ENCODE results near the gene CFAP74.
A peak's percentile ranks its signal among the peaks of the same experiment; 100 is the strongest.

Gene CFAP74

DNA sequence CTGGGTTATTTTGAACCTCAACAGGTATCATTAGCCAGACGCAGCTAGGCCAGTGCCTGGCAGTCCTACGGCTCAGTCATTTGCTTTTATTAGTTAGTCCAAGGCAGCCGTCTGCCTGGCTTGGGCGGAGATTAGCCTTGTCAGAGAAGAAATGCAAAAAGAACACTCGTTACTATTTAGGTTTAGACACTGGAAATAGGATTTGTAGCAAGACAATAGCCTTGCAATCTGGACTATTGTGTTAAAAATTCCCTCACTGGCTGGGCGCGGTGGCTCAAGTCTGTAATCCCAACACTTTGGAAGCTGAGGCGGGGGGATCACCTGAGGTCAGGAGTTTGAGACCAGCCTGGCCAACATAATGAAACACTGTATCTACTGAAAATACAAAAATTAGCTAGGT, 35.7 kb upstream of the CFAP74 start:
- no peak for DNase-seq

DNA sequence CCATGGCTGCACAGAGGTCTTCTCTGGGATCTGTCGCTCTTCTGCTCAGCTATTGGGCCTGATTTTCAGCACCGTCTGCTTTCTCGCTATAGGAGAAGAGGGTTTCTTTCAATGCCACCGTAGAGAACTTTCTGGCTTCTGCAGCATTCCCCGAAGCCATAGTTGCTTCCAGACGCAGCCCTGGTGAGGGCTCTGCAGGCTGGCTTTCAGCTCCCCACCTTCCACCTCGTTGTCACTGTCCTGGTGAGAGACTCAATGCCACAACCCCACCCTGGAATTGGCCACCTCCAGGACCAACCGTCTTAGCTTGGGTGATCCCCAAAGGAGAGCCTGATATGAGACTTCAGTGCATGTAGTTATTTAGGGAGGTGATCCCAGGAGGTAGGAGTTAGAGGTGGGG, 34.6 kb upstream of the CFAP74 start:
- no peak for DNase-seq

DNA sequence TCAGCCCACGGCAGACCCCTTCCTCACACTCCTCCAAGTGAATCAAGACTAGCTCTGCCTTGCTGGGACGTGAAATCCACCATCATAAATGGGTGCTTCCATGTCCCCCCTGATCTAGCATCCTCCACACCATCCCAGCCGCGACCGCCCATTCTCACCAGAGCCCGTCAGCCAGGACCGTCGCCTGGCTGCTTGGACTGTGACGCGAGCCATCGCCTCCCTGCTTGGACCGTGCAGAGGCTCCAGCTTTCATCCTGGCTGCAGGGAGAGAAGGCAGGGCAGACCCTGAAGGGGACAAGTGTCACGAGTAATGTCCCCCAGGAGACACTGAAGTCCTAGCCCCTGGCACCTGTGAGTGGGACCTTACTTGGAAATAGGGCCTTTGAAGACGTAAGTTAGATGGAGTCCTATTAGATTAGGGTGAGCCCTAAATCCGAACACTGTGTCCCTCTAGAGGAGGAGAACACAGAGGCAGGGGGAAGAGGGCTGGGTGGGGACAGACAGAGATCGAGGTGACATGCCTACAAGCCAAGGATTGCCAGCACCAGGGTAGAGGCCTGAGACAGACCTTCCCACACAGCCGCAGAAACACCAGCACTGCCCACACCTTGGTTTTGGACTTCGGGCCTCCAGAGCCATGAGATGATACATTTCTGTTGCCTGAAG, 33.9 kb upstream of the CFAP74 start:
- no peak for DNase-seq

DNA sequence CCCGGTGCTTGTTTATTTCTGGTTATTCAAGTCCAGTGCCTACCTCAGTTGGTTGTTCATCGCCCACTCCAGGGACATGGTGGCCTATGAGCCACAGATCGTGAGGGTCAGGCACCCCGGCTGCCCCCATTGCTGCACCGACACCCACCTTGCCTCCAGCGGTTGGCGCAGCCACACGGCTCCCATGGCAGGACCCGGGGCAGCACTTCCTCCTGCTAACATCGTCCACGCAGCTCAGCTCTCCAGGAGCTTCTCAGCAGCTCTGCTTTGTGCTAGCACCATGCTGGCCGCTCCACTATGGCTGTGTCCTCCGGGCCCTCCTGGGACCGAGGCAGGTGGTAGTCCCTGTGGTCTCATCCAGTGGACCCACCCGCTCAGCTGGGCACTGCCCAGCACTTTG, 32.7 kb upstream of the CFAP74 start:
- no peak for DNase-seq

DNA sequence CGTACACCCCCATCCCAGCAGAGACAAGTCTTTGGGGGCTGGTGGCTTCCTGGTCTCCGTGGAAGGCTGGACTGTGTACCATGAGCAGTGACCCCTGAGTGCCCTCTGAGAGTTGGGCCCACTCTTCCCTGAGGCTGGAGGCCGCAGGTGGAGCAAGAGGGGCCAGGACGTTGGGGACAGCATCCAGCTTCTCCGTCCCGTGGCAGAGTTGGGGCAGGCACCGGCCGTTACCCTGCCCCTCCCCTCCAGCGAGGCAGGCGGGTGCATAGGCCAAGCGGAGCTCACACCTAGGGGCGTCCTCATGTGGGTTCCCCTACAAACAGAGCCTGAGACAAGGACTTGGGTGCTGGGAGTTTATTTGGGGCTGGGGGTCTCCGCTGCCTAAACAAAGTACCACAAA, 29.6 kb upstream of the CFAP74 start:
- DNase-seq: no peak

DNA sequence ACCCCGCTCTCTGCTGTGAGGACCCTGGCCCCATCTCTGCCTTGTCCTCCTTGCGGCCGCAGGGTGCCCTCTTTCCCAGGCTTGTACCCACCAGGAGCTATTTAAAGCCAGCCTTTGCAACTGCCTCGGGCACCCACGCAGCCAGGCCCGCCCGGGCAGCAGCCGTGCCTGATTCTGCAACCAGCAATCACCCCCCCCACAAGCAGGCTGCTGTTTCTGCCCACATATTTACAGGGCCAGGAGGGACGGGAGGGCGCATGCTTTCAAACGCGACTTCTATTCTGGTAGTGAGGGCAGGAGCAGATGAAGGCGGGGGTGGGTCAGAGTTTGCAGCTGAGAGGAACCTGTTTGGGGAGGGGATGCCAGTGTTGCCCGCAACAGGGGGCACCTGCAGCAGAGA, 29.2 kb upstream of the CFAP74 start:
- DNase-seq: no peak

DNA sequence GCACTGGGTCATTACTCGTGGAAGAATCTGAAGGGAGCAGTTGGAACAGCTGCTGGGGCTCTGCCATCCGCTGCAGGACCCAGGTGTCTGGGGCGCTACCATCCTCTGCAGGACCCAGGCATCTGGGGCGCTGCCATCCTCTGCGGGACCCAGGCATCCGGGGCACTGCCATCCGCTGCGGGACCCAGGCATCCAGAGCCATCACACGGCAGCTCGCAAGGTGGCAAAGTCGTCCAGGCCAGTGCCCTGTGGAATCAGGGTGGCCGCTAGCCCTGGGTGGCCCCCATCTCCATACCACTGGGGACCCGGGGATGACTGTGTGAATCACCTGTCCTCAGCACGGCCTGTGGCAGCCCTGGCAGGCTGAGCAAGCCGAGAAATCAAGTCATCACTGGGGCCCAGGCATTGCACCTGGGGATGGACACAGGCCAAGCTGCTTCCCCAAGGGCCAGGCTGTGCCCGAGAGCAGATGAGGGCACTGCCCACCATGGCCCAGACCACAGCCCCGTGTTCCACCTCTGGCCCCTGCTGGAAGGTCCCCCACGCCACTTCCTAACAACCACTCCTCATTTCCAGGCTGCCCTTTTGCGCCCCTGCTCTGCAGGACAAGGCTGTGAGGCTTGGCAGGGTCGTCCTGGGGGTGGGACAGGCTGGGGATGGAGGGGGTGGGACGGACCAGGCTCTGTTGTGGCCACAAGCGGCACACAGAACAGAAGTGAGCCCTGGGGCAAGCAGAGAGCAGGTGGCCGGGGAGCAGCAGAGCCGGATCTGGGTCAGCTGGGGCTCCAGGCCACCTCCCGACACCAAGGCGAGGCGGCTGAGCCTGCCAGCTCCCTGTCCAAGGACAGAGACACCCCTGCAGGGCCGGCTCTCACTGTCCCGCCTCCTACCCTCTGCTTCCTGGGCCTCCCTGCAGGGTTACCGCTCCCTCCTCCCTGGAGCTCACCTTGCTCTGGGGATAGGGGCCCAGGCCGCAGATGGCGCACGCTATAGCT, 28.3 kb upstream of the CFAP74 start:
- DNase-seq: no peak

DNA sequence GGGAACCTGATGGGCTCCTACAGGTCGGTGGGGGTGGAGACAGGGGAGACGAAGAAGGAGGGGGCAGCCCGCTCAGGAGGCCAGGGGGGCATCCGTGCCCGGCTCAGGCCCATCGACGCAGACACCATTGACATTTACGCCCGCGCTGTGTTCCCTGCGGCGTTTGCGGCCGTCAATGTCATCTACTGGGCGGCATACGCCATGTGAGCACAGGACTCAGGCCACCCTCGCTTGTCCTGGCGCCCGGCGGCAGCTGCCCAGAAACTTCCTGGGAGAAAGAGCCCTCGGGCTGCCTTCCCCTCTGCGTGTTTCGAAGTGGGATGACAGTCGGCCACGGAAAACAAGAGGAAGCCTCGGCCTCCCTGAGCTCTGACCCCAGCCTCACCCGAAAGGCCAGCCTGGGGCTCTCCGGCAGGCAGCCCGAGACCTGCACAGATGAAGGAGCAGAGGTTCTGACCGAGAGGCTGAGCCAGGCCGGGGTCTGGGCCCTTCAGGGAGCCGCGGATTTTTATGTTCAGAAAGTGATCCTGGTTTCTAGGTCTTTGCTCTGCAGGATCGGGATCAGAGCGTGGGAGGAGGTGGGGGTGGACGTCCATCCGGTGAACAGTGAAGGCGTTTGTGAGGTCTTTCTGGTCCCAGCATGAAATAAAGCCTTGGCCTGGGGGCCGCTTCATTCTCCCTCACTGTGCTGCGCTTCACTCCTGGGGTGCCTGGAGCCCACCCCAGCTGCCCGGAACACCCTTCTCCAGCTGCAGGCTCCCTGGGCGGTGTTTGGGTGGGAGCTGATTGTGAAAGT, 26.7 kb upstream of the CFAP74 start:
- no peak for DNase-seq

DNA sequence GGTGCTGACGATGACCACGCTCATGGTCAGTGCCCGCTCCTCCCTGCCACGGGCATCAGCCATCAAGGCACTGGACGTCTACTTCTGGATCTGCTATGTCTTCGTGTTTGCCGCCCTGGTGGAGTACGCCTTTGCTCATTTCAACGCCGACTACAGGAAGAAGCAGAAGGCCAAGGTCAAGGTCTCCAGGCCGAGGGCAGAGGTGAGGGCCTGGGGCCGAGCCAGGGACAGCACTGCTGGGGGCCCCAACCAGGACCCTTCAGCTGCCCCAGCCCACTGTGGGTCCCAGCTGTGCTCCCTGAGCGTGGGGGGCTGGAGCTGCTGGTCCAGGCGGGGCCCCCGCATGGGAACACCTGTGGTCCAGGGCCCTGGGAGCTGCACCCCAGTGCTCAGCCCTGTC, 26.0 kb upstream of the CFAP74 start:
- no peak for DNase-seq

DNA sequence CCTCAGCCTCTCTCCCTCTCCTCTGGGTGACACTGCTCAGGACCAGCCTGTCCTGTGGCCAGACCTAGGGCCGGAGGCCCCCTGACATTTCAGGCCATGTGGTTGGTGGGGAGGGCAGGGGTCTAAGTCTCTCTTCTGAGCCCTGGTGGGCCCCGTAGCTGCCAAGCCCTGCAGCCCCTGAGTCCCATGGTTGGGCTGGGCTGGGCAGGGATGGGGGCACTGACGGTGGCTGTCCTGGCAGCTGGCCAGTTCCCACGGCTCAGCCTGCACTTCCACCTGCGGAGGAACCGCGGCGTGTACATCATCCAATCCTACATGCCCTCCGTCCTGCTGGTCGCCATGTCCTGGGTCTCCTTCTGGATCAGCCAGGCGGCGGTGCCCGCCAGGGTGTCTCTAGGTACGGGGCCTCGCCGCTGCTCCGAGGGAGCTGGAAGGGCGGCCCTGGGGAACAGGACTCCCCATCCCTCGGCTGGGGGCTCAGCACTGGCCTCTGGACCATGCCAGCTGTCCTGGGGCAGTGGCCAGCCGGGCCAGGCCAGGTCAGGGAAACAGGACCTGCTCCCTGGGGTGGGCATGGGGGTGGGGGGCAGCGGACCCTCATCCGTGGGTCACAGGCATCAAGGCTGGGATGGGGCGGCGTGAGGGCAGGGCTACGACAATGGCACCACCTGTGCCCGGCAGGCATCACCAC, 25.4 kb upstream of the CFAP74 start:
- DNase-seq: no peak

DNA sequence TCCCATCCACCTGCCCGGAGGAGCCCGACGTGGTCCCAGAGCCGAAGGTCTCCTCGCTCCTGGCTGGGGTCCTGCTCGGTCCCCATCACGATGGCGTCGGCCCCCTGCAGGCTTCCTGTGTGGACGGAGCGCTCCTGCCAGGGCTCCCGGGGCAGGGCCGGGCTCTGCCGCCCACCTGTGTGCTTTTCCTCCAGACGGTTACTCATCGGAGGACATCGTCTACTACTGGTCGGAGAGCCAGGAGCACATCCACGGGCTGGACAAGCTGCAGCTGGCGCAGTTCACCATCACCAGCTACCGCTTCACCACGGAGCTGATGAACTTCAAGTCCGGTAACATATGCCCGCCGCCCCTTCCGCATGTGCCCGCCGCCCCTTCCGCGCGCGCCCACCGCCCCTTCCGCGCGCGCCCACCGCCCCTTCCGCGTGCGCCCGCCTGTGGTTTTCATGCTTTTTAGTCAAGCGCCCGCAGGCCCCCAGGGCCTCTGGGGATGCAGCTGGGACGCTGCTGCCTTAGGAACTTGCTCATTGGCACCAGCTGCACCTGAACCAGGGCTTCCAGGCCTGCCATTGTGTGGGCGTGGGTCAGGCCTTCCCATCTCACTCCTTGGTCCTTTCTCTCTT, 24.5 kb upstream of the CFAP74 start:
- no peak for DNase-seq

DNA sequence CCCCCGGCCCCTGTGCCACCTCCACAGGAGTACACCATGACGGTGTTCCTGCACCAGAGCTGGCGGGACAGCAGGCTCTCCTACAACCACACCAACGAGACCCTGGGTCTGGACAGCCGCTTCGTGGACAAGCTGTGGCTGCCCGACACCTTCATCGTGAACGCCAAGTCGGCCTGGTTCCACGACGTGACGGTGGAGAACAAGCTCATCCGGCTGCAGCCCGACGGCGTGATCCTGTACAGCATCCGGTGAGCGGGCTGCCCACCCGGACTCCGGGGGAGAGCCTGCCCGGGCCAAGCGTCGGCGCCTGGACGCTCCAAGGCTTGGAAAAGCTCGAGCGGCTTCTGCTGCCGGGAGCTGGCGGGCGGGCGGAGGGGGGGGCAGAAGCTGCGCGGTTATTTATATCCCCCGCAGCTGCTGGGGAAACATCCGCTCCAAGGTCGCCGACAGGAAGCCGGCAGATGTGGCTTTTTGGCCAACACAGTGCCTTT, 21.9 kb upstream of the CFAP74 start:
- no peak for DNase-seq

DNA sequence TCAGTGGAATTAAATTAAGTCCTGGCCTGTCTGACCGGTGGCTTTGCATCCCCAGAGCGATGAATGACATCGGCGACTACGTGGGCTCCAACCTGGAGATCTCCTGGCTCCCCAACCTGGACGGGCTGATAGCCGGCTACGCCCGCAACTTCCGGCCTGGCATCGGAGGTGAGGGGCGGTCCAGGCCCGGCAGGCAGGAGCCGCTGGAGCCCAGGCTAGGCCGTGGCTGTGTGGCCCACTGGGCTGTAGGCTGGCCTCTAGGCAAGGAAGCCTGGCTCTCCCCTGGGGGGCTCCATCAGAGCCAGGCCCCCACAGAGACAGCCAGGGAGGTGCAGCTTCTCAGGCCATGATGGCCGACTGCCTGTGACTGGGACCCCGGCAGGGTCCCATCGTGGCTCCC, 21.3 kb upstream of the CFAP74 start:
- no peak for DNase-seq

DNA sequence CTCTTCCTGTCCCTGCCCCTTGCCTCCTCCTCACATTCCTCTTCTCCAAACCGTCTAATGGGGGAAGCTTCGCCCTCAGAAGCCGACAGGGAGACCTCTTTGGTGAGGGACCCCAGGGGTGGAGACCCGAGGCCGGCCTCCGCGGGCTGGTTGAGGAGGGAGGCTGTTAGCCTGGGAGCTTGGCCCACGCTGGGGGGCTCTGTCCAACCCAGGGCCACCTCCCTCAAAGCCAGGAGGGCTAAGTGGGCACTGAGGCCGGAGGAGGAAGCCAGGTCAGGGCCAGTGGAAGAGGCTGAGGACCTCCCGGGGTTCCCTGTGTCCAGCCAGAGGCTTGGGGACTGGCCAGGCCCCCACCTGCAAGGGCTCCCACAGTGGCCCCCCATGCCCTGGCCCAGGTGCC, 20.9 kb upstream of the CFAP74 start:
- DNase-seq: no peak

DNA sequence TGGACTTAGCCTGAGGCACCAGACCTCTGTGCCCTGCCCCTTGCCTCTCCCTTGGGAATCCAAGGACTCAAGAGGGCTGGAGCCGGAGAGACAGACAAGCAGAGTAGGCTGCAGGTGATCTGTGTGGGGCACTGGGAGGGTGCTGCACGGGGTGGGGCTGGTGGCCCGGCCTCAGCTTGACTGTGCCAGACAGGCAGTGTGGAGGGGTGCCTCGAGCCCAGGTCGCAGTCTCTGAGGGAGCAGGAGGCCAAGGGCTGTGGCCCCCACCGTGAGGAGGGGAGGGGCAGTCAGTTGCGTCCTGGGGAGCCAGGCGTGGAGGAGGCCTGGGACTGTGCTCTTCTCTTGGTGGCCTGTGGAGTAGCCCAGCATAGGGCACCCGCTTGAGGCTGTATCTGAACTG, 19.6 kb upstream of the CFAP74 start:
- no peak for DNase-seq

DNA sequence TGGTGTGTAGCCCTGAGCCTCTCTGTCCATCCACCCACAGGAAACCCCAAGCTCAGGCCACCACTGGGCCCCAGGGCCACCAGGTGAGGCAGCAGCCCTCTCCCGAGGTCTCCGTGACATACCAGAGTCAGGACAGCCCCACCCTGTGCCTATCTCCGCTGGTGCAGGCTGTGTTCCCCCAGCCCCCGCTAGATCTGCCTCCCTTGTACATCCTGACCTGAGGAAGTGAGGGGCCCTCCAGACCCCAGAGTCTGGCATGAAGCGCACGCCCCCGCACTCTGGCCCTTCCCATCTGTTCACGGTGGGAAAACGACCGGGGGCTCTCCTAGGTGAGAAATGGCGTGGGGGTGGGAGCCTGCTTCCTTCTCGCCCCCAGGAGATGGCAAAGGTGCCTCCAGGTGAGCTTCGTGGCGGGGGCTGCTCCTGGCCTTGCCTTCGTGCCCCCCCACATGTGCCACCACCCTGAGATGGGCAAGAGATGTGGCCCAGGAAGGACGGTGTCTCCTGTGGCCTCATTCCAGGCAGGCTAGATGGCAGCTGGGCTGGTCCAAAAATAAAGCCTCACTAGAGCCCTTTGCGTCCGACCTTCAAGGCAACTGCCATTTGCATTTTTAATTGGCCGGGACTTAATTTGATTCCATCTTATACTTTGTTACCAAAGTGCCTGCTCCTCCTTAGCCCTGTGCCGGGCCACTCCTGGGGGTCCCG, 18.6 kb upstream of the CFAP74 start:
- no peak for DNase-seq

DNA sequence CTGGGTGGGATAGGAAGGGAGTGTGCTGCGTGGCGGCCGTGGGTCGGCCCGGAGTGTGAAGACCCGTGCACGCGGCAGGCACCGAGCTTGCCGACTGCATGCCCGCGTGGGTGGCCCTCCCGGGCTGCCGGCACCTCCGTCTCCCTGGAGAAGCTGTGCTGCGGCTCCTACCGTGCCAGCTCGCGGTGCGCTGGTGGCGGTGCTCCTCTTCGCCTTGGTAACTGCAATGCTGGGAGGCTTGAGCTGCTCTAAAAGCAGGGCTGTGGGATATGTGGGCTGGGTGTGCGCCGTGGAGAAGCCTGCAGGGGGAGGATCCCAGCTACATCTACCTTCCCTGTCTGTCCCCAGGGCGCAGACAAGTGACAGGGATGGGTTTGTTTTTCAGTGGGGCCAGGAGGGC, 18.0 kb upstream of the CFAP74 start:
- DNase-seq: no peak

DNA sequence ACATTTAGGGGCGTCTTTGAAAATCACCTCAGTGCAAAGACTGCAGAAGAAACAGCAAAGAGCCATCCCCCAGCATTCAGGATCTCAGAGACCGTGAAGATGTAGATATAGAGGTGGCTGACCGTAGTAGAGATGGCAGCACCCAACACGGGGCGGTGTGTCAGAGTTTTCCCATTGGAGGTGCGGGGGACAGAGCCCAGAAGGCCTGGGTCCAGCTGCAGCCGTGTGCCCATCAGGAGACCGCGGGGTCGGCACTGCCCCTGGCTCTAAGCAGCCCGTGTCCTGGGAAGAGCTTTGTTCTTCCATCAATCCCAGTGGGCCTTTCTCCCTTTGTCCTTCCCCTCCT, 16.7 kb upstream of the CFAP74 start:
- no peak for DNase-seq

DNA sequence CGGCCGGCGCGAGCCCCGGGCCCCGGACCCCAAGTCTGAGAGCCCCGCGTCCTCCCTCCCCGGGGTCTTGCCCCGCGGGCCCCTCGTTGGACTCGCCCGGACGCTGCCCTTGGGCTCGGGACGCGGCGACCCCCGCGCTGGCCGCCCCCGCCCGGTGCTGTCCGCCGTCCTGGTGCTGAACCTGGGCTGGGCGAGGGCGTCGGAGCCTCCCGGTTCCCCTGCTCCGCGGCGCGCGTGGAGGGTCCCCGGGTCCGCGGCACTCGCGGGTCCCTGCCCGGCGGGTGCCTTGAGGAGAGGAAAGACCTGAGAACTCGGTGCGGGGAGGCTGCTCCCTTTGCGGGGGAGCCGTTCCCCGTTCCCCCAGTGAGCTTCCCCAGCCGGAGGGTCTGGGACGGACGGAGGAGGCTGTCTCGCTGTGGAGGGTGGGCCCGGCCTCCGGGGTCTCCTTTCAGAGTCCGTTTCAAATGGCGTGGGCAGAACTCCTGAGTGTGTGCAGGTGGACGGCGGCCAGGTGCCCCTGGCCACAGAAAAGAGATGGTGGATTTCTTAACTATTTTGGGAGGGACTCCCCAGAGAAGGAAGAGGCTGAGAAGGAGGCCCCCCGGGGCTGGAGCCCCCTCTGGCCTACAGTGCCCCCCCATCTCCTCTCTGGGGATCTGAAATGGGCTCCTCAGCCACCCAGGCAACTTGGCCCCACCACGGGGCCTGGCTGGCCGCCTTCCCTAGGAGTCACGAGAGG, 16.2 kb upstream of the CFAP74 start:
- peak; percentile 70 for DNase-seq

DNA sequence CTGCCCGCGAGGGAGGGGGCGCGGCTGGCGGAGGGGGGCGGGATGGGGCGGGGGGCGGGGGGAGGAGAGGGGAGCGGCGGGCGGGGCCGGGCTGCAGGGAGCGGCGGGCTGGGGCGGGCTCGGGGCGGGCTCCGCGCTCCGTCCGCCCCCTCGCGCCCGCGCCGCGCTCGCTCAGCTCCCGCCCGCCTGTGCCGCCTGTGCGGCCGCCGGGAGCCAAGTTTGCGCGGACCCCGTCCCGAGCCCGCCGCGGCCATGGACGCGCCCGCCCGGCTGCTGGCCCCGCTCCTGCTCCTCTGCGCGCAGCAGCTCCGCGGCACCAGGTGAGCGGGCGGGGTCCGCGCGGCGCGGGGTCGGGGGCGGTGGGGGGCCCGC, 15.6 kb upstream of the CFAP74 start, which contains the start of gene GABRD:
GABRD (plus strand) TSS at position 174 of the 372 bp plus-strand sequence; CDS start at position 253, 79 bp downstream.
- no peak for DNase-seq

All from islet precursor cell (in vitro differentiated cells).